Neural progenitor cell (in vitro differentiated cells): Measurements from ENCODE around the gene IFIT5.

Experiments used
- CTCF ChIP-seq: fragments of 200-600 bp; sonication (generic); IDR thresholded peaks from 2 replicates; pipeline ENCODE4 v1.5.1; 2017; ENCODE audit warnings: antibody characterized with exemption, mild to moderate bottlenecking
- EZH2 ChIP-seq: fragments of 200-600 bp; sonication (generic); IDR thresholded peaks from 2 replicates; pipeline ENCODE4 v1.6.1; 2017; ENCODE audit warnings: antibody characterized with exemption, mild to moderate bottlenecking, moderate library complexity

GRCh38 chr10:89458784-89459183 is 44.4 kb downstream of the IFIT5 start:
- TF ChIP-seq CTCF (no peak), EZH2 (no peak)
